Activated CD4-positive, alpha-beta T cell treated with anti-CD3 and anti-CD28 coated beads for 4 hours (primary cell): ENCODE data around the gene APIP.
A peak's percentile ranks its signal among the peaks of the same experiment; 100 is the strongest.

Experiments used
- DNase-seq, 2 donors: peaks; one replicate each; pipeline ENCODE4 v3.0.0-alpha.2; 2020

Gene APIP, protein sequence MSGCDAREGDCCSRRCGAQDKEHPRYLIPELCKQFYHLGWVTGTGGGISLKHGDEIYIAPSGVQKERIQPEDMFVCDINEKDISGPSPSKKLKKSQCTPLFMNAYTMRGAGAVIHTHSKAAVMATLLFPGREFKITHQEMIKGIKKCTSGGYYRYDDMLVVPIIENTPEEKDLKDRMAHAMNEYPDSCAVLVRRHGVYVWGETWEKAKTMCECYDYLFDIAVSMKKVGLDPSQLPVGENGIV

GRCh38 chr11:34916015-34916842 is at the start of gene APIP, which contains the start of gene PDHX:
Gene APIP (minus strand): TSS chr11:34916379. CDS start chr11:34916284, 95 bp downstream.
Gene PDHX (plus strand): TSS chr11:34916618. CDS start chr11:34916656, 38 bp downstream.
- DNase-seq, result peak; percentile 97 to 98

GRCh38 chr11:34964610-34965331 is 48.6 kb upstream of the APIP start:
- no peak for DNase-seq

GRCh38 chr11:34963351-34963750 is 47.2 kb upstream of the APIP start:
- no peak for DNase-seq

- DNase-seq, result no peak
Observed at GRCh38 chr11:34962034-34962433, 45.9 kb upstream of the APIP start.

- DNase-seq, result no peak
Observed at GRCh38 chr11:34960277-34960676, 44.1 kb upstream of the APIP start.

GRCh38 chr11:34959770-34960169 is 43.6 kb upstream of the APIP start:
- DNase-seq, result no peak

DNA sequence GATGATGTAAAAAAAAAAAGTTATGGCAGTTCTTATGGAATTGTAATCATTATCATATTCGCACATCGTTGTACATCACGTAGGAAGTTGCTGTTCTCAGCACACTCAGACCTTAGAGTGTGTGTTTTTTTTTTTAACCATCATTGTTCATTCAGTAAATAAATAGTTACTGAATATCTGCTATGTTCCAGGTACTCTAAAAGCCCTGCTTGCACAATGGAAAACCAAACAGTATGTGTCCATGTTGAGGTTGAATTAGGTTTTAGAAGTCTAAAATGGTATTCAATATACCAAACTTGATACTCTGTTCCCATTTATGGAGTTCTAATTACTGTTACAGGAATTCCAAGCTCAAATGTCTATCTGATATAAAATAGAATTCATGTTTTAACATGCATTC is 41.4 kb upstream of the APIP start:
- no peak for DNase-seq

DNA sequence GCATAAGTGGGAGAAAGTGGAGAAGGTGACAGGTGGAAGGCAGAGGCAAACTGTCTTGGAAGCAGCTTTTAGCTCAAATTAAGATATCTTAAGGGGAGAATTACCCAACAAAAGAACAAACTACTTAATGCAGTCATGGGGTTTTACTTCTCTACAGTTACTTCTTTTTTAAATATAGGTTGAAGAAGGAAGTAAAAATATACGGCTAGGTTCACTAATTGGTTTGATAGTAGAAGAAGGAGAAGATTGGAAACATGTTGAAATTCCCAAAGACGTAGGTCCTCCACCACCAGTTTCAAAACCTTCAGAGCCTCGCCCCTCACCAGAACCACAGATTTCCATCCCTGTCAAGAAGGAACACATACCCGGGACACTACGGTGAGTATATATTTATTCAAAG is 41.0 kb upstream of the APIP start:
- no peak for DNase-seq

DNA sequence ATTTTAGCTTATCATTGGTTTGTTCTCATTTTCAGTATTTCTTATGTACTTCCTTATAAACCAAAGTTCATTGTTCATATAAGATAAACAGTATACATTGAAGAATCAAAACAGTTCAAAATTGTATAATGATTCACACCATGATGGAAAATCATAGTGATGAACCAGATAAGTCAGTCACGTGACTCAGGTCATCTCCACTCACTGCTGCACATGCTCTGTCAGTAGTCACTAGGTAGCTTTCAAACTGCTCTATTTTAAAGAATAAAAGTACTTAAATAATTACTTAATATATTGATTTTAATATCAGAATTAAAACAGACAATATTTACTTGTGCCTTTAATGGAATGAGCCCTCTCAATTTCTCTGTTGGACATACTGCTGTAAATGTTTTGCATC is 37.8 kb upstream of the APIP start:
- no peak for DNase-seq

DNA sequence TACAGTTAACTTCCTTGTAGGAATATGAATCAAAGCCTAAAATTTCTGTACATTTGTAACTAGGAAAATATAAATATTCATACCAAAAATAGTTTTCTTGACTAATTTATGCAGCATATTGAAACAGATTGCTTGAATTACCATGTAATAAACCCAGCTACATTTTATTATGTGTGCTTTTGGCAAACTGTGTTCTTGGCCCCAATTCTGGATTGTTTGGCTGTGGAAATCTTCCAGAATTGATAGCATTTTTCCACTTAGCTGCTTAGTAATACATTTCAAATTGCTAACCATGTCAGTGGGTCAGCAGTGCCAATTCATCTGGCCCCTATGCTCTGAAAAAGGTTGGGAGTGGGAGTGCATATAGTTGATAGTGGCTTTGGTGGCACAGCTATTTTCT is 32.5 kb upstream of the APIP start:
- DNase-seq, result no peak

DNA sequence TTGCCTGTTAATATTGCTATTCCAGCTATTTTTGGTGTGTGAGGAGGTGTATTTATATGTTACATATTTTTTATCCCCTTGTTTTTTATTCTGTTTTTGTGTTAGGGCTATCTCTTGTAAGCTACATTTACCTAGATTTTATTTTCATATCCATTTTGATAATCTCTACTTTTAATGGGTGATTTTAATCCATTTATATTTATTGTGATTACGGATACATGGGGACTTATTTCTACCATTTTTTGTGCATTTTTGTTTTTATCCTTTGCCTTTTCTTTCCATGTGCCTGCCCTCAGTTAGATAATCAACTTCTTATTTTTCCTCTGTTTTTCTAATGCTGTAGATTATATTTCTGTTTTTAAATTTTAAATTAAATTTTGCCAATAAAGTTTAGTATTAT is 28.5 kb upstream of the APIP start:
- DNase-seq, result no peak

GRCh38 chr11:34941688-34942087 is 25.5 kb upstream of the APIP start:
- DNase-seq, result no peak

DNA sequence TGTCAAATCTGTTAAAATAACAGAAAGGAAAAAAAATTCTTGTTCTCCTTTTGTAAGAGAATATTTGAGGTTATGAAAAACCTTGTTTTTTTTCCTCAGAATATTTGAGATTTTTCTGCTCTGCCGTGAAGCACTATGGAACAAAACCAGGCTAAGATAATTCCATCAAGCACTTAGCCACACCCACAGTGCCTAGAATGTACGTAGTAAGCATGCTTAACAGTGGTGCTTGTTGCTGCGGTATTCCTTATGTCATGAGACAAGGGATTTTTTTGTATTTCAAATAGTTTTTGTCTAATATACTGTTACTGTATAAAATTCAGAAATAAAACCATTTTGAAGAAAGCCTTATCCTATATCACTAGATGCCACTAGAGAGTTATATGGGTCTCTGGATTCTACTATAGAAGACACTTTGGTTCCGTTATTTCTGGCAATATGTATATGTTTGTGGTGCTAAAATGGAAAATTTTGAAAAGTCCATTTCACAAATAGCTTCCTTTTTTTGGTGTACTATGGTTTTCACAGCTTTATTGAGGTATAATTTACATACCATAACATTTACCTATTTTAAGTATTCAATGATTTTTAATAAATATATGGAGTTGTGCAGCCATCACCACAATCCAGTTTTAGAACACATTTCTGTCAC is 24.0 kb upstream of the APIP start:
- DNase-seq, result no peak

GRCh38 chr11:34938611-34939010 is 22.4 kb upstream of the APIP start:
- no peak for DNase-seq

DNA sequence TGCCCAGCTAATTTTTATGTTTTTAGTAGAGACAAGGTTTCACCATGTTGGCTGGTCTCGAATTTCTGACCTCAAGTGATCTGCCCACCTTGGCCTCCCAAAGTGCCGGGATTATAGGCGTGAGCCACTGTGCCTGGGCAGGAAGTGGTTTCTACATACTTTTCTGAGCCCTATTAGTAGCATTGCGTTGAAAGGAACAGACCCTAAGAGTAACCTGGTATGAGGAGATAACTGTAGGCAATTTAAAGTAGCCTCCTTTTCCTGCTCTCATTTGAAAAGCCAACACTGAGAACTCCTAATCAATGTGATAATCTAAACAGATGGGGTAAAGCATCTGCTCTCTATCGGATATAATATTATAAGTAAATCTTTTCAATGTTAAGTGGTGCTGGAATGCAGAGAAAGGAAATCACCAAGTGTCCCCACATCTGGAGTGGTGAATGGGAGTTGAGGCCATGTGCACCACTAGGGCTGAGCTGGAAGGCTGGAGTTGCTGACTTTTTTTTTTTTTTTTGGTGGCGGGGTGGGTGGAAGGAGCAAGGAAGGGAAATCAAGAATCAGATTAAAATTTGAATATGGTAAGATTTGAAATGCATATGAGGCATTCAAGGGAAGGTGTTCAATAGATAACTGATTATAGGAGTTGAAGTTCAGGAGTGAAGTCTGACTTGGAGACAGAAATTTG is 20.9 kb upstream of the APIP start:
- no peak for DNase-seq

DNA sequence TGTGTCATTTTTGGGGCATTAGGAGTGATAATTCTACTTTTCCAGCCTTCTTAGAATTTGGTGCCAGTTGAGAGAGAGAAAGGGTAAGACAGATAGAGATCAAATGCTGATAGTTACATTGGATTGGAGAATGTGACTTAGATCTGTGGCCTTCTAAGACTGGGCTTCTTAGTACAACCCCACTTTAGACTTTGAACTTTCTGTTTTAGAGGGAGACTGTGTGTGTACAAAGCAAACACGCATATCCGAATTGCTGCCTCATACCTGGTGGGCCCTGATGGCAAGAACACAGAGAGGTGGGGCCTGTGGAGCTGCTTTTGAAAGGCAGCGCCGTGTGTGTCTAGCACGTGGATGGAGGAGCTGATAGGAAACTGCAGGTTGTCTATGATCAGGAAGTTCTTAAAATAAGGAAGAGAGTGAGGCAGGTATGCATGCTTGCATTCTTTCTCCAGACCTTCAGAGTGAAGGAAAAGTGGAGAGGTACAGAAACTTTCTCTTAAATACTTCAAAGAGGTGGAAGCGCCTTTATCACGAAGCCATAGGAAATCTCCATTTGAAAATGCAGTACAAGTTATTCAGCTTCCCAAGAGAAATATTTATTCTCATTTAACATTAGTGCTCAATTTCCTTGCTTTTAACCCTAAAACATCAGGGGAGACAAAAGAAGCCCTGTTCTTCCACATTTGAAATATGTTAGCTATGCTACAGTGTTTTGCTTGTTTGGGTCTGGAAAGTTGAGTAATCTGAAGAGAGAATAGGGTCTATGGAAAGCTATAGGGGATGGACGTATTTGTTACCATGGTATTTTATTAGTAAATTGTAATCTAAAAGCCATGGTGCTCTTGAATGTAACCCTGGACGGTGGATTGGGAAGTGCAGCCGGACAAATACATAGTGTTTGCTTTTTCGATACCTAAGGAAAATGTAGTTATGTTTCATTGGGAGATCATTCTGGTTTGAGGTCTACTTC is 13.9 kb upstream of the APIP start:
- no peak for DNase-seq

GRCh38 chr11:34928960-34929680 is 12.9 kb upstream of the APIP start:
- DNase-seq, result no peak

DNA sequence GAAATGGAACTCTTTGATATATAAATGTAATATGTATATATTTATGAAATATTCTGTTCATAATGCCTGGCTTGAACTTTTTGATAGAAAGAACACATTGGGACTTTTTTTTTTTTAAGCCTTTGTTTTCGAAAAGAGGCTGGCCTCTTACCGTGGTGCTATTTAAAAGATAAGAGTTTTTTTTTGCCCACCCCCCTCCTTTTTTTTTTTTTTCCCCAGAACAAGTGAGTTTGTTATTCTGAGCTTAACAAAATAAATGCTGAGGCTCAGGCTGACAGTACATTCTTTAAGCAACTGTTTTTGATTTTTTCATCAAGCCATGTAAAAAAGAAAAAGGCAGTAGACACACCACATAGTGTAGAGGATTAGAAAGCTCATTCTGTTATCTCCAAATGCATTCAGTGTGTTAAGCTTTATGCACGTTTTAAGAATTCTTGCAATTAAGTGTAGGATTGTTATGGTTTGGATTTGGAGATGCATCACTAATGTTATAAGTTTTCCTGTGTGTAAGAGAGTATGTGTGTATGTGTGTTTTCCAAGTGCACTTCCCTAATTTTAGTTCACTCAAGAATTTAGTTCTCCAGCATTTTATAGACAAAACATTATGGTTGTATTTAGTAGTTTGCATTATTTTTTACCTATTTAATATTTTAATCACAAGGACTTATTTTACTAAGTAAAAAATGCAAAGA is 12.2 kb upstream of the APIP start:
- DNase-seq, result no peak

- DNase-seq, result no peak
Observed at GRCh38 chr11:34926831-34927132, 10.6 kb upstream of the APIP start.
